ENCODE measurements around the gene H6PD. TPM values are rescaled to one million over a fixed set of nuclear protein-coding genes. Genes with fewer than 3 reads are reported as not detected.
A peak's percentile ranks its signal among the peaks of the same experiment; 100 is the strongest.

Gene H6PD
- total RNA-seq, 2 donors from 2014 or later: 9.3 to 12.8 TPM

DNA sequence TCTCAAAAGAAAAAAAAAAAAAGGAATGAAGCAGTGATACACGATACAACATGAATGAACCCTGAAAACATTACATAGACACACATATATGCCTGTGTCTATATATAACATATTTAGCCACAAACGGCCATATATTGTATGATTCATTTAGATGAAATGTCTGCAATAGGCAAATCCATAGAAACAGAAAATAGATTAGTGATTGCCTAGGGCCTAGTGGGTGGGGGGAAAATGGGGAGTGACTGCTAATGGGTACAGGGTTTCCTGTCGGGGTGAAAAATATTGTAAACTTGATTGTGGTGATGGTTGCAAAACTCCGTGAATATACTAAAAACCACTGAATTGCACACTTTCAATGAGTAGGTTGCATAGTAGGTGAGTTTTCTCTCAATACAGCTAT is 6.0 kb upstream of the H6PD start:
- Mint-ChIP-seq H3K4me3 (no peak overlapping the region), H3K4me1 (peaks cover 8% of the 10 kb centered on the region), H3K27ac (no peak overlapping the region), H3K36me3 (ENCODE audit: low read depth) (no peaks in the 10 kb centered on the region), H3K9me3 (no peaks in the 10 kb centered on the region), H3K27me3 (no peaks in the 10 kb centered on the region)
- peak; percentile 81 for ATAC-seq (replicated peaks)

- ATAC-seq (replicated peaks): peak; percentile 21
- Mint-ChIP-seq H3K9me3 (no peaks in the 10 kb centered on the region), H3K4me3 (no peak overlapping the region), H3K36me3 (ENCODE audit: low read depth) (peaks cover 5% of the 10 kb centered on the region), H3K27me3 (no peaks in the 10 kb centered on the region), H3K27ac (no peak overlapping the region), H3K4me1 (peaks cover 8% of the 10 kb centered on the region)
These were observed 5.0 kb upstream of the H6PD start for GRCh38 chr1:9229549-9229948.

- H3K27ac Mint-ChIP-seq: no peak overlapping the region
- H3K4me1 Mint-ChIP-seq: peaks cover 8% of the 10 kb centered on the region
- peaks cover 5% of the 10 kb centered on the region for H3K36me3 Mint-ChIP-seq (ENCODE audit: low read depth)
- peak overlapping the region; percentile 30 for H3K4me3 Mint-ChIP-seq
- no peaks in the 10 kb centered on the region for H3K9me3 Mint-ChIP-seq
- H3K27me3 Mint-ChIP-seq: no peaks in the 10 kb centered on the region
- no peak for ATAC-seq (replicated peaks)
These were observed 3.6 kb upstream of the H6PD start for GRCh38 chr1:9230869-9231533.

DNA sequence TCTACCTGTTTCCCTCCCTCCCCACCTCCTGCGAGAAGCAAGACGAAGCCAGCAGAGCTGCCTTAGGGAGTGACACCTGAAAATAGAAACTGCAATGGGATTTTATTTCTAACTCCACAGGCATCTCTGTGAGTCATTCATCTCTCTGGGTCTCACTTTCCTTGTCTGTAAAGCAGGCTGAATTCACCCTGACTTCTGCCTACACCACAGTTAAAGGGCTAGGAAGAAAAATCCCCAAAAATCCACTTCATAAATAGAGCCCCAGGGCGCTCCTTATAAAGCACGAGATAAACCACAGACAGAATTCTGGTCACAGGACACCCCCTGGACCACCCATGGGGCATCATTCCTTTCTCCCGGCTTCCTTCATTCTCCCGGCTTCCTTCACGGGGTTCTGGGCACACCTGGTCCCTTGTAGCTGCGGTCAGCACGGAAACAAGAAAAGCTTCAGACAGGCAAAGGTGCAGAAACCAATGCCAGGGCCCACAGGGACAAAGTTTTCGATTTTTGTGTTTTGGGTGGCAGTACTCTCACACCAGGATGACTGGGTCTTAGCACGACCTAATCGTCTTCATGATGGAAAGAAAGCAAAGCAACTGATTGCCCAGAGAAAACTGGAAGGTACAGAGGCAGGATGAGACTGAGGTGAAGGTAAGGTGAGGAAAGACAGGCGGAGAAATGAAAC is 2.8 kb upstream of the H6PD start:
- peaks cover 8% of the 10 kb centered on the region for H3K4me1 Mint-ChIP-seq
- H3K27ac Mint-ChIP-seq: no peak overlapping the region
- no peak overlapping the region for H3K4me3 Mint-ChIP-seq
- no peaks in the 10 kb centered on the region for H3K9me3 Mint-ChIP-seq
- peak; percentile 25 for ATAC-seq (replicated peaks)
- no peaks in the 10 kb centered on the region for H3K27me3 Mint-ChIP-seq
- peaks cover 5% of the 10 kb centered on the region for H3K36me3 Mint-ChIP-seq (ENCODE audit: low read depth)

DNA sequence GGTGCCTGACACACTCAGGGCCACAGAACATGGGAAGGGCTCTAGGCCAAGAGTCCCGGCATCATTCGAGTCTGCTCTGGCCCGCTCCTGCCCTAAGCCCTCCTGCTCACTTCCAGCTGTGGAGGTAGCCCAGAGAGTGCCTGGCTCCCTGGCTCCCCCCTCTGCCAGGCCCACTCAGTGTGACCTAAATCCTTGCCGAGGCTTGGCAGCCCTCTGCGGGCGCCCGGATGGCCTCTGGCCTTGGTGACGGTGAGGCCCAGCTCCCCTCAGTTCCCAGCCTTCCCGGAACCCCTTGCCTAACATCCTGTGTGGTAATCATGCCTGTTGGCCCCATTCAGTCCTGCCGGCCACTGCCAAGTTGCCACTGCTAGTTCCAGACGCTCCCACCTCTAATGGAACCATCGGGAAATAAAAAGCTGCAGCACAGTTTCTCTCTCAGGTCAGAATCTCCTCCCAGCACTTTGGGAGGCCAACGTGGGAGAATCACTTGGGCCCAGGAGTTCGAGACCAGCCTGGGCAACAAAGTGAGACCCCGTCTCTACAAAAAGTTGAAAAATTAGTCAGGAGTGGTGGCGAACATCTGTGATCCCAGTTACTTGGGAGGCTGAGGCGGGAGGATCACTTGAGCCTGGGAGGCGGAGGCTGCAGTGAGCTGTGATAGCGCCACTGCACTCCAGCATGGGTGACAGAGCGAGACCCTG is 1.2 kb upstream of the H6PD start:
- peaks cover 5% of the 10 kb centered on the region for H3K36me3 Mint-ChIP-seq (ENCODE audit: low read depth)
- no peak overlapping the region for H3K4me3 Mint-ChIP-seq
- no peak for ATAC-seq (replicated peaks)
- H3K9me3 Mint-ChIP-seq: no peaks in the 10 kb centered on the region
- no peak overlapping the region for H3K27ac Mint-ChIP-seq
- H3K4me1 Mint-ChIP-seq: peaks cover 11% of the 10 kb centered on the region
- H3K27me3 Mint-ChIP-seq: no peaks in the 10 kb centered on the region

DNA sequence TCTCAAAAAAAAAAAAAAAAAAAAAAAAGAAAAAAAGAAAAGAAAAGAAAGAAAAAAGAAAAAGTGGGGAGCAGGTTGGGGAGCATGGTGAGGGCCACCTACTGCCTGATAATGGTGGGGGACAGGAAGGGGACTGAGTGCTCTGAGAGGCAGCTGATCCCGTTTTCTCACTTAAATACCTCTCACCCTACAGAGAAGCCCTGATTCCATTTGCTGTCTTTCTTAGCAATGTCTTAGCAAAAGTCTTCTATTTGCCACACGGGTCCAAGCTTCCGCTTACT is 692 bp upstream of the H6PD start:
- no peak for ATAC-seq (replicated peaks)
- Mint-ChIP-seq H3K36me3 (ENCODE audit: low read depth) (peaks cover 5% of the 10 kb centered on the region), H3K27me3 (no peaks in the 10 kb centered on the region), H3K4me3 (peak overlapping the region; percentile 82), H3K4me1 (peaks cover 14% of the 10 kb centered on the region), H3K27ac (peak overlapping the region; percentile 89), H3K9me3 (no peaks in the 10 kb centered on the region)

DNA sequence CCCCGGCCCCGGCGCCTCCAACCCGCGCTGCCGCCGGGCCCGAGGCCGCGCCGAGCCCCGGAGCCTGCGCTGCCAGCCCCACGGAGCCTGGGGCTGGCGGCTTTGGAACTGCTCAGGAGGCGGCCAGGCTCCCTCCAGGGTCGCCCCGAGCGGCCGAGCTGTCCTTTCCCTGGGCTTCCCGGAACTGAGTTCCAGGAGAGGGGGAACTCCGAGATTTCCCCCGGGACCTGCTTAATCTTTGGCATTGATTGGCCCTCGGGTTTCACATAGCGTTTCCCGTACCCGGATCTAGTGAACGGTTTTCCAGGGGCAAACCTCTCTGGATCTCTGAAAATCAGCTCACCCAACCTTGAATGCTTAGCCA is 504 bp downstream of the H6PD start:
- no peak for ATAC-seq (replicated peaks)
- Mint-ChIP-seq H3K36me3 (ENCODE audit: low read depth) (peaks cover 5% of the 10 kb centered on the region), H3K4me1 (peaks cover 24% of the 10 kb centered on the region), H3K9me3 (no peaks in the 10 kb centered on the region), H3K27ac (peak overlapping the region; percentile 76), H3K27me3 (no peaks in the 10 kb centered on the region), H3K4me3 (peak overlapping the region; percentile 72)

DNA sequence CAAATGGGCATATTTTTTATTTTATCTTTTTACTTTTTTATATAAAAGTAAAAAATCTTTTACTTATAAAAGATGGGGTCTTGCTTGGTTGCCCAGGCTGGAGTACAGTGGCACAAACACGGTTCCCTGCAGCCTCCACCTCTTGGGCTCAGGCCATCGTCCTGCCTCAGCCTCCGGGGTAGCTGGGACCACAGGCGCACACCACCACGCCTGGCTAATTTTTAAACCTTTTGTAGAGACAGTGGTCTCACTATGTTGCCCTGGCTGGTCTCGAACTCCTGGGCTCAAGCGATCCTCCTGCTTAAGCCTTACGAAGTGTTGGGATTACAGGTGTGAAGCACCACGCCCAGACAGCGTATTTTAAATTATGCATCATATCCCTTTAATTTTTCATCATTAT is 986 bp downstream of the H6PD start:
- H3K27me3 Mint-ChIP-seq: no peaks in the 10 kb centered on the region
- peak overlapping the region; percentile 72 for H3K4me3 Mint-ChIP-seq
- no peaks in the 10 kb centered on the region for H3K9me3 Mint-ChIP-seq
- no peak for ATAC-seq (replicated peaks)
- H3K36me3 Mint-ChIP-seq (ENCODE audit: low read depth): peaks cover 5% of the 10 kb centered on the region
- H3K27ac Mint-ChIP-seq: peak overlapping the region; percentile 76
- H3K4me1 Mint-ChIP-seq: peaks cover 29% of the 10 kb centered on the region

DNA sequence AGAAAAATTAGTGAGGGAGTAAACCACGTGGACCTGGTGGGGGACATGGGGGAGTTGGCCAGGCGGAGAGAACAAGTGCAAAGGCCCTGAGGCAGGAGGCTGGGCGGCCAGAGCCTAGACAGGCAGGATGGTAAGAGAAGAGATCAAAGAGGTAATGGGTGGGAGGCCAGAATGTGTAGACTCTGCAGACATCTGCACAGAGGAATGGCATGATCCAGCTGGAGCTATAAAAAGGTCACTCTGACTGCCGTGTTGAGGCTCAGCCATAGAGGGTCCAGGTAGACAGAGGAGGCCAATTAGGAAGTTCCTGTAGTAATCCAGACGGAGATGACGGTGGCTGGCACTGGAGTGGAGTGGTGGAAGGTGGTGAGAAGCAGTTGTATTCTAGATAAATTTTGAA is 3.6 kb downstream of the H6PD start:
- Mint-ChIP-seq H3K4me3 (peak overlapping the region; percentile 71), H3K36me3 (ENCODE audit: low read depth) (peaks cover 5% of the 10 kb centered on the region), H3K9me3 (no peaks in the 10 kb centered on the region), H3K27me3 (no peaks in the 10 kb centered on the region), H3K4me1 (peaks cover 22% of the 10 kb centered on the region), H3K27ac (no peak overlapping the region)
- ATAC-seq (replicated peaks): no peak

- H3K4me1 Mint-ChIP-seq: peaks cover 22% of the 10 kb centered on the region
- no peaks in the 10 kb centered on the region for H3K27me3 Mint-ChIP-seq
- H3K27ac Mint-ChIP-seq: no peak overlapping the region
- H3K4me3 Mint-ChIP-seq: peak overlapping the region; percentile 71
- no peaks in the 10 kb centered on the region for H3K9me3 Mint-ChIP-seq
- no peak for ATAC-seq (replicated peaks)
- peaks cover 5% of the 10 kb centered on the region for H3K36me3 Mint-ChIP-seq (ENCODE audit: low read depth)
These were observed 4.0 kb downstream of the H6PD start for GRCh38 chr1:9238550-9238949.

GRCh38 chr1:9239622-9240401 is 5.2 kb downstream of the H6PD start:
- Mint-ChIP-seq H3K9me3 (no peaks in the 10 kb centered on the region), H3K4me1 (peaks cover 26% of the 10 kb centered on the region), H3K36me3 (ENCODE audit: low read depth) (no peaks in the 10 kb centered on the region)

DNA sequence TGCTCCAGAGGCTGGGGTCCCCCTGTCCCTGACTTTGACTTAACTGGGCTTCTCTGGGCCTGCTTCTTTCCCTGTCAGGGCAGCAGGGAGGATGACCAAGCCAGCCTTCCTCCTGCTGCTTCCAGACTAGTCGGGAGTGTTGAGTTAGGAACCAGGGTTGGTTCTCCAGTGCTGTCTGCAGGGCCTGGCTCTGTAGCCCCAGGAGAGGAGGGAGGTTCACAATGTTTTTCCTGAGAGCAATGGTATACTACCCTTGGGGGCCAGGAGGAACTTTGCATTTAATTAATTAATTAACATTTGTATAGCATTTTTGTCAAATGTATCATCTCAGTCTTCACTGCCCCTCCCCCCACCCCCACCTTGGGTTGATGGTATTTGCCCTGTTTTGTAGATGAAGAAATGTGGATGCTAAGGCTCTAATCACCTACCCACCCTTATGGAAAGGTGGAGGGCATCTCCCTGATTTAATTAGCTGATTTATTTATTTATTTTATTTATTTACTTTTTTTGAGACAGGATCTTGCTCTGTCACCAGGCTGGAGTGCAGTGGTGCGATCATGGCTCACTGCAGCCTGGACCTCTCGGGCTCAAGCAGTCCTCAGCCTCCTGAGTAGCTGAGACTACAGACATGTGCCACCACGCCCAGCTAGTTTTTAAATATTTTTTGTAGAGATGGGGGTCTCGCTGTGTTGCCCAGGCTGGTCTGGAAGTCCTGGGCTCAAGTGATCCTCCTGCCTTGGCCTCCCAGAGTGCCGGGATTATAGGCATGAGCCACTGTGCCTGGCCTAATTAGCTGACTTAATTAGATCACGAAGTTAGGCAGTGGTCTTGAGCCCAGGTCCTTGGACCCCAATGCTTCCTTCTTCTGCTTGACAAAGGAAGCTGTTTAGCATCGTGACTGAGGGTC is 6.6 kb downstream of the H6PD start:
- no peak for ATAC-seq (replicated peaks)
- Mint-ChIP-seq H3K4me1 (peaks cover 28% of the 10 kb centered on the region), H3K9me3 (no peaks in the 10 kb centered on the region), H3K4me3 (no peak overlapping the region), H3K36me3 (ENCODE audit: low read depth) (no peaks in the 10 kb centered on the region), H3K27ac (no peak overlapping the region), H3K27me3 (no peaks in the 10 kb centered on the region)

More at GRCh38 chr1:9239622-9240401, 5.2 kb downstream of the H6PD start:
- no peaks in the 10 kb centered on the region for H3K27me3 Mint-ChIP-seq
- H3K27ac Mint-ChIP-seq: peak overlapping the region; percentile 54
- H3K4me3 Mint-ChIP-seq: peak overlapping the region; percentile 71
- peak; percentile 74 for ATAC-seq (replicated peaks)

DNA sequence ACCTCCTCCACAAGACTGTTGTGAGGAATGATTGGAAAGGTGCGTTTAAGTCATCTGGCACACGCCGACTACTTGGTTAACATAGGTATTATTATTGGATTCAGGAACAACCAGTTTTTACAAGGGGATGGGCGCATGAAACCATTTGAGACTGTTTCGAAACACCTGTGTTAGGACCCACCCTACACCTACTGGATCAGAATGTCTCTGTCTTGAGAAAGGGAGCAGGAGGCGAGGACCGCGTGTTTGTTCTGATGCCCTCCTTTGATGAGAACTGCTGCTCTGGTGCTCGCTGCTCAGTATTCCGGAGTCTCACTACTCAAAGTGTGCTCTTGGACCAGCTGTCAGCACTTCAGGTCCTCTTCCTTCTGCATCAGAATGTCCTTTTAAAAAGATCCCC is 7.3 kb downstream of the H6PD start:
- H3K27me3 Mint-ChIP-seq: no peaks in the 10 kb centered on the region
- no peak overlapping the region for H3K27ac Mint-ChIP-seq
- no peak for ATAC-seq (replicated peaks)
- peaks cover 28% of the 10 kb centered on the region for H3K4me1 Mint-ChIP-seq
- no peaks in the 10 kb centered on the region for H3K9me3 Mint-ChIP-seq
- no peaks in the 10 kb centered on the region for H3K36me3 Mint-ChIP-seq (ENCODE audit: low read depth)
- H3K4me3 Mint-ChIP-seq: no peak overlapping the region

Data from activated T-helper 17 cell treated with anti-CD3 and anti-CD28 coated beads, Interleukin-2, amount 50 U/mL, for 72 hours (primary cell).